MCF 10A (cell line): ENCODE data around the gene PDGFC. TPM values are rescaled to one million over a fixed set of nuclear protein-coding genes. Genes with fewer than 3 reads are reported as not detected.

Source experiments
- BruUV-seq: library from RNA; stranded (reverse); fragments of 400-500 nt; replicated peaks from 2 replicates; lab custom pipeline; 2021; lab: Mats Ljungman, UMichigan
- CTCF ChIA-PET: fragments of 300-600 bp; sonication (Branson Sonifier 250); formaldehyde crosslinking; extraction: SDS; loops from one replicate; lab custom pipeline; 2021; ENCODE audit warnings: antibody characterized with exemption, inconsistent platforms; lab: Yijun Ruan, JAX
- POLR2A ChIA-PET: fragments of 300-600, 350-650 bp; sonication (Branson Sonifier 250); formaldehyde crosslinking; extraction: SDS; loops from one replicate; lab custom pipeline; 2020; ENCODE audit warnings: antibody characterized with exemption, inconsistent platforms; lab: Yijun Ruan, JAX
- DNase-seq: peaks from one replicate; pipeline ENCODE4 v3.0.0-alpha.2; 2018; ENCODE audit not compliant: unreplicated experiment
- H3K27ac Mint-ChIP-seq: one replicate; pipeline ENCODE4 v1.8.0; 2022; ENCODE audit warnings: mild to moderate bottlenecking, low read depth, mixed read lengths; ENCODE audit not compliant: unreplicated experiment
- H3K27me3 Mint-ChIP-seq: one replicate; pipeline ENCODE4 v1.8.0; 2022; ENCODE audit warnings: mixed read lengths; ENCODE audit not compliant: insufficient read depth, unreplicated experiment
- H3K36me3 Mint-ChIP-seq: one replicate; pipeline ENCODE4 v1.8.0; 2022; ENCODE audit warnings: mild to moderate bottlenecking, moderate library complexity, mixed read lengths; ENCODE audit not compliant: insufficient read depth, unreplicated experiment
- H3K4me1 Mint-ChIP-seq: one replicate; pipeline ENCODE4 v1.8.0; 2022; ENCODE audit warnings: mixed read lengths; ENCODE audit not compliant: insufficient read depth, unreplicated experiment
- H3K4me3 Mint-ChIP-seq: one replicate; pipeline ENCODE4 v1.8.0; 2022; ENCODE audit warnings: mild to moderate bottlenecking, moderate library complexity, mixed read lengths; ENCODE audit not compliant: unreplicated experiment
- H3K9me3 Mint-ChIP-seq: one replicate; pipeline ENCODE4 v1.8.0; 2022; ENCODE audit warnings: mixed read lengths; ENCODE audit not compliant: unreplicated experiment
- CTCF ChIP-seq: fragments of 200-600 bp; IDR thresholded peaks from one replicate; pipeline ENCODE4 v1.8.0; 2022; ENCODE audit warnings: antibody characterized with exemption, mild to moderate bottlenecking; ENCODE audit not compliant: unreplicated experiment
- intact Hi-C: fragments of 100-400 bp; cut with micrococcal nuclease; formaldehyde crosslinking; loops from 2 replicates; pipeline ENCODE4 v1.14.1; 2022
- total RNA-seq: library from RNA; stranded (reverse); gene quantifications from 2 replicates; pipeline ENCODE4 v1.2.3, GENCODE V29; 2022

The PDGFC gene
- total RNA-seq, 1 experiment from 2014 or later: 74.8 TPM

- POLR2A ChIA-PET: interaction anchor here (0.6 kb wide), 1 partner anchor 27 kb away, joined by 3 read pairs; no protein-coding TSS in a partner anchor
- H3K4me1 Mint-ChIP-seq: peaks cover 30% of the 10 kb centered on the region
- H3K4me3 Mint-ChIP-seq: no peak overlapping the region
- intact Hi-C loops: no loop called here
- DNase-seq: no peak
- no peaks in the 10 kb centered on the region for H3K36me3 Mint-ChIP-seq
- no peaks in the 10 kb centered on the region for H3K9me3 Mint-ChIP-seq
- H3K27me3 Mint-ChIP-seq: no peaks in the 10 kb centered on the region
- no peak overlapping the region for H3K27ac Mint-ChIP-seq
- BruUV-seq: no TSS peak
- TF ChIP-seq CTCF: no peak
- CTCF ChIA-PET: no interaction called here
Observed at GRCh38 chr4:157010630-157011029, 39.0 kb upstream of the PDGFC start.

DNA sequence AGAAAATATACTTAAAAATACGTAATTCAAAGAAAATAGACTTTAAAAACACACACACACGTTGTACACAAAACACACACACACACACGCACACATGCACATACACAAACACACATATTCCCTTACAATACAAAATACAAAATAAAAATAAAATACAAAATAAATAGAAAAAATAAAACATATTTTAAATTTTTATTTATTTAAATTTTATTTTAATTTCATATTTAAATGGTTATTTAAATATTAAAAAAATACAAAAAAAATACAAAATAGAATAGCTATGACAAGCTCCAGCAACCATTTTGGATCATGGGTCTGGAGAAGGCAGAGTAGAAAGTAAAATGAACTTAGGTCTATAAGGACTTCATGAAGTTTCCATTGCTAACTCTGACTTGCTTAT lies 34.2 kb upstream of the PDGFC start:
- CTCF ChIA-PET: interaction anchor here (1.7 kb wide), 1 partner anchor 40 kb away, joined by 8 read pairs; no protein-coding TSS in a partner anchor
- Mint-ChIP-seq H3K4me1 (peaks cover 38% of the 10 kb centered on the region), H3K9me3 (no peaks in the 10 kb centered on the region), H3K4me3 (no peak overlapping the region), H3K27me3 (no peaks in the 10 kb centered on the region), H3K36me3 (peaks cover 13% of the 10 kb centered on the region), H3K27ac (peak overlapping the region; percentile 99)
- DNase-seq: no peak
- no peak for TF ChIP-seq CTCF
- BruUV-seq: no TSS peak
- intact Hi-C loops: no loop called here
- POLR2A ChIA-PET: interaction anchor here (1.1 kb wide), 2 partner anchors 8 to 20 kb away, joined by 3 read pairs; no protein-coding TSS in a partner anchor

GRCh38 chr4:157005193-157005592 lies 33.6 kb upstream of the PDGFC start:
- Mint-ChIP-seq H3K36me3 (peaks cover 13% of the 10 kb centered on the region), H3K4me1 (peaks cover 38% of the 10 kb centered on the region), H3K27me3 (no peaks in the 10 kb centered on the region), H3K27ac (peak overlapping the region; percentile 99), H3K4me3 (peak overlapping the region; percentile 55), H3K9me3 (no peaks in the 10 kb centered on the region)
- CTCF ChIA-PET: interaction anchor here (0.6 to 1.7 kb wide), 2 partner anchors 40 to 657 kb away, joined by 3 to 8 read pairs; no protein-coding TSS in a partner anchor
- intact Hi-C loops: no loop called here
- no peak for TF ChIP-seq CTCF
- POLR2A ChIA-PET: interaction anchor here (0.6 to 1.1 kb wide), 3 partner anchors 8 to 1018 kb away, joined by 3 read pairs; no protein-coding TSS in a partner anchor
- peak; percentile 21 for DNase-seq
- BruUV-seq: no TSS peak

GRCh38 chr4:157004279-157005161 lies 32.9 kb upstream of the PDGFC start:
- no peak for TF ChIP-seq CTCF
- H3K4me1 Mint-ChIP-seq: peaks cover 42% of the 10 kb centered on the region
- ChIA-PET POLR2A (interaction anchor here (0.7 to 1.6 kb wide), 13 partner anchors 9 to 1143 kb away, joined by 3 to 7 read pairs (median 3); partner anchors contain the start of gene PDGFC), CTCF (interaction anchor here (0.6 to 1.4 kb wide), 3 partner anchors 35 to 657 kb away, joined by 3 read pairs; no protein-coding TSS in a partner anchor)
- peak overlapping the region; percentile 99 for H3K27ac Mint-ChIP-seq
- peaks cover 13% of the 10 kb centered on the region for H3K36me3 Mint-ChIP-seq
- intact Hi-C loops: no loop called here
- DNase-seq: peak; percentile 76
- TSS peak; percentile 66 for BruUV-seq
- H3K4me3 Mint-ChIP-seq: peak overlapping the region; percentile 61
- no peaks in the 10 kb centered on the region for H3K9me3 Mint-ChIP-seq
- no peaks in the 10 kb centered on the region for H3K27me3 Mint-ChIP-seq
